H9 (cell line): Measurements from ENCODE around the gene DDA1. TPM values are rescaled to one million over a fixed set of nuclear protein-coding genes. Genes with fewer than 3 reads are reported as not detected.
A peak's percentile ranks its signal among the peaks of the same experiment; 100 is the strongest.

Experiments
- DNase-seq: peaks from one replicate; pipeline ENCODE4 v3.0.0-alpha.2; 2017
- H2AFZ ChIP-seq: one replicate; pipeline ENCODE4 v1.6.1; 2013; ENCODE audit warnings: mild to moderate bottlenecking, low read length, control low read depth, moderate library complexity
- H2AK5ac ChIP-seq: 2 replicates; pipeline ENCODE4 v1.6.1; 2013; ENCODE audit warnings: low read length, control low read depth, mixed read lengths; ENCODE audit not compliant: insufficient read length
- H2BK120ac ChIP-seq: one replicate; pipeline ENCODE4 v1.6.1; 2013; ENCODE audit warnings: low read depth, mild to moderate bottlenecking, low read length, control low read depth, inconsistent platforms; ENCODE audit not compliant: poor library complexity, severe bottlenecking
- H2BK12ac ChIP-seq: 2 replicates; pipeline ENCODE4 v1.6.1; 2013; ENCODE audit warnings: low read length, control low read depth, mixed read lengths, low read depth; ENCODE audit not compliant: insufficient read length
- H2BK15ac ChIP-seq: 2 replicates; pipeline ENCODE4 v1.6.1; 2013; ENCODE audit warnings: low read depth, low read length, control low read depth
- H2BK20ac ChIP-seq: one replicate; pipeline ENCODE4 v1.6.1; 2013; ENCODE audit warnings: low read depth, mild to moderate bottlenecking, low read length, control low read depth, inconsistent platforms; ENCODE audit not compliant: poor library complexity, severe bottlenecking
- H2BK5ac ChIP-seq: 2 replicates; pipeline ENCODE4 v1.6.1; 2013; ENCODE audit warnings: low read length, control low read depth, mixed read lengths; ENCODE audit not compliant: insufficient read length
- H3K14ac ChIP-seq: 2 replicates; pipeline ENCODE4 v1.6.1; 2013; ENCODE audit warnings: low read length, control low read depth; ENCODE audit not compliant: insufficient read depth
- H3K18ac ChIP-seq: 2 replicates; pipeline ENCODE4 v1.6.1; 2013; ENCODE audit warnings: low read depth, mild to moderate bottlenecking, mixed read lengths, low read length, control low read depth; ENCODE audit not compliant: insufficient read length
- H3K23ac ChIP-seq: 2 replicates; pipeline ENCODE4 v1.6.1; 2013; ENCODE audit warnings: low read length, control low read depth, mixed read lengths, low read depth; ENCODE audit not compliant: insufficient read length
- H3K23me2 ChIP-seq: 2 replicates; pipeline ENCODE4 v1.6.1; 2013; ENCODE audit warnings: low read depth, mild to moderate bottlenecking, mixed read lengths, low read length, control low read depth; ENCODE audit not compliant: insufficient read length, poor library complexity, severe bottlenecking
- H3K27ac ChIP-seq: 2 replicates; pipeline ENCODE4 v1.5.1; 2013; ENCODE audit warnings: low read length, control low read depth, mixed read lengths, low read depth; ENCODE audit not compliant: insufficient read length
- H3K27me3 ChIP-seq: 2 replicates; pipeline ENCODE4 v1.6.1; 2013; ENCODE audit warnings: low read length, control low read depth, inconsistent platforms; ENCODE audit not compliant: insufficient read depth
- H3K4ac ChIP-seq: 2 replicates; pipeline ENCODE4 v1.6.1; 2013; ENCODE audit warnings: low read depth, mild to moderate bottlenecking, control low read depth, inconsistent platforms, low read length, moderate library complexity
- H3K4me1 ChIP-seq: 2 replicates; pipeline ENCODE4 v1.6.1; 2013; ENCODE audit warnings: low read length, control low read depth, inconsistent platforms; ENCODE audit not compliant: insufficient read depth
- H3K4me2 ChIP-seq: 2 replicates; pipeline ENCODE4 v1.6.1; 2013; ENCODE audit warnings: low read length, control low read depth, mixed read lengths; ENCODE audit not compliant: insufficient read length, insufficient read depth
- H3K56ac ChIP-seq: 2 replicates; pipeline ENCODE4 v1.6.1; 2013; ENCODE audit warnings: low read depth, mild to moderate bottlenecking, mixed read lengths, low read length, control low read depth; ENCODE audit not compliant: insufficient read length
- H3K79me1 ChIP-seq: 2 replicates; pipeline ENCODE4 v1.6.1; 2013; ENCODE audit warnings: low read depth, mild to moderate bottlenecking, moderate library complexity, low read length, control low read depth, inconsistent platforms; ENCODE audit not compliant: insufficient read depth, poor library complexity, severe bottlenecking
- H3K79me2 ChIP-seq: 2 replicates; pipeline ENCODE4 v1.6.1; 2013; ENCODE audit warnings: low read length, control low read depth, inconsistent platforms; ENCODE audit not compliant: insufficient read depth
- H3K9ac ChIP-seq: 2 replicates; pipeline ENCODE4 v1.6.1; 2013; ENCODE audit warnings: low read length, control low read depth, mixed read lengths; ENCODE audit not compliant: insufficient read length; ENCODE audit errors: extremely low read depth
- H3K9me3 ChIP-seq: one replicate; pipeline ENCODE4 v1.6.1; 2013; ENCODE audit warnings: low read depth, low read length, inconsistent platforms; ENCODE audit not compliant: control insufficient read depth
- H3T11ph ChIP-seq: one replicate; pipeline ENCODE4 v1.6.1; 2013; ENCODE audit warnings: mild to moderate bottlenecking, low read length, control low read depth, inconsistent platforms
- H4K20me1 ChIP-seq: one replicate; pipeline ENCODE4 v1.6.1; 2013; ENCODE audit not compliant: control insufficient read depth, insufficient read length, insufficient read depth
- H4K5ac ChIP-seq: 2 replicates; pipeline ENCODE4 v1.6.1; 2013; ENCODE audit warnings: low read depth, mild to moderate bottlenecking, mixed read lengths, low read length, control low read depth; ENCODE audit not compliant: insufficient read length
- H4K8ac ChIP-seq: replicated peaks from 2 replicates; pipeline ENCODE4 v1.6.1; 2013; ENCODE audit warnings: low read length, control low read depth, mixed read lengths, low read depth; ENCODE audit not compliant: insufficient read length
- H4K91ac ChIP-seq: 2 replicates; pipeline ENCODE4 v1.6.1; 2013; ENCODE audit warnings: low read depth, mild to moderate bottlenecking, moderate library complexity, mixed read lengths, low read length, control low read depth; ENCODE audit not compliant: insufficient read length
- H3K27ac Mint-ChIP-seq, 3 experiments: 2 replicates in 2 of 3; 3 replicates in 1 of 3; pipeline ENCODE4 v1.8.0; 2020 to 2021; ENCODE audit warnings: mixed read lengths in 3 of 3, mild to moderate bottlenecking in 1 of 3, moderate library complexity in 1 of 3
- H3K27me3 Mint-ChIP-seq: 2 replicates; pipeline ENCODE4 v1.8.0; 2021; ENCODE audit warnings: low read depth, mild to moderate bottlenecking, moderate library complexity, mixed read lengths
- H3K36me3 Mint-ChIP-seq, 3 experiments: 2 replicates in 2 of 3; 3 replicates in 1 of 3; pipeline ENCODE4 v1.8.0; 2020 to 2021; ENCODE audit warnings: low read depth in 3 of 3, mixed read lengths in 3 of 3; ENCODE audit not compliant: insufficient read depth in 1 of 3
- H3K4me1 Mint-ChIP-seq, 2 experiments: 2 replicates each; pipeline ENCODE4 v1.8.0; 2020; ENCODE audit warnings: mixed read lengths in 2 of 2
- H3K4me3 Mint-ChIP-seq, 2 experiments: 2 replicates in 1 of 2; 3 replicates in 1 of 2; pipeline ENCODE4 v1.8.0; 2020 to 2021; ENCODE audit warnings: mild to moderate bottlenecking in 2 of 2, mixed read lengths in 2 of 2, moderate library complexity in 1 of 2
- H3K9me3 Mint-ChIP-seq, 2 experiments: 2 replicates in 1 of 2; 3 replicates in 1 of 2; pipeline ENCODE4 v1.8.0; 2020; ENCODE audit warnings: mild to moderate bottlenecking in 2 of 2, mixed read lengths in 2 of 2, moderate library complexity in 1 of 2
- CTCF ChIP-seq: fragments of 200-600 bp; sonication (generic); conservative IDR thresholded peaks from 3 replicates; pipeline ENCODE4 v1.8.0; 2021; ENCODE audit warnings: antibody characterized with exemption, mild to moderate bottlenecking
- WGBS: extraction: QIAGEN DNeasy Blood & Tissue Kit; methylation state at CpG from one replicate; pipeline ENCODE4 v1.1.7; 2013; ENCODE audit warnings: missing lambda C conversion rate, low lambda C conversion rate, mixed read lengths; ENCODE audit not compliant: insufficient read length; ENCODE audit errors: extremely low coverage; 5-methylcytosine and 5-hydroxymethylcytosine counted together
- long read RNA-seq: library from polyadenylated mRNA; unstranded; transcript quantifications from one replicate; pipeline ENCODE4 v2.0.0, GENCODE V29; 2020
- total RNA-seq: library from RNA; stranded (reverse); gene quantifications from 2 replicates; pipeline ENCODE4 v1.2.1, GENCODE V29; 2021

Gene DDA1
- total RNA-seq: 42.3 and 45.7 TPM in 2 replicates
- long read RNA-seq, full-length matches to known transcripts: 41 of 46 reads
- long read RNA-seq, partial matches to known transcripts: 0 of 46 reads
- long read RNA-seq, other reads (novel, unspliced or antisense): 5 of 46 reads

DNA sequence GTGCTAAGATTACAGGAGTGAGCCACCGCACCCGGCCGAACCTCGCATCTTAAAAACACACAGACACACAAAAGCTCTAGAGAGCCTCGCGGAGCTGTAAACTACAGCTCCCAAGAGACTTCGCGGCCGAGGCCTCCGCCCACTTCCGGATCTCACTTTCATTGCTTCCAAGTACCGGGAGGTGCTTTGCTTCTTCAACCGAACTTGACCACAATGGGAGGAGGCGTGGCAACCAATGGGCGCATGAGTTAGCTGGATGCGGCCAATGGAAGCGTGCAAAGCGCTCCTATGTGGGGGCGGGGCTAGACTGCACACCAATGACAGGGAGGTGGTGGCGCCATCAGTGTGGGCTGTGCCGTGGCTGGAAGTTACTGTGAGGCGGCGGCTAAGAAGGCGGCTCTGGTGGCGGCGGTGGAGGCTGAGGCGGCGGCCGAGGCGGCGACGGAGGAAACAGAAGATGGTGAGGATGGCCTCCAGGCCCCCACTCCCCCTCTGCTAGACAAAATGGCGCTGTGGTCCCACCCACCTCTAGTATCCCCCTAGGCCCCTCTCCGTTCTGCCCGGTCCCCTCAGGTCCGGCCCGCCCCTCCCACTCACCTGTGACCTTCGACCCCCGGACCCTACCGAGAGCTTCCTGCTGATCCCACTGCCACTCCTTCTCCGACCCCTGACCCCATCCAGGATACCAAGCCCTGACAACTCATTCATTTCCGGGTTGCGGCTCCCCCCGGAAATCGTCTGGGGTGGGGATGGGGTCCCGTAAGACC, at the start of gene DDA1:
Gene DDA1 (plus strand): TSS at position 366 of the 767 bp plus-strand sequence. CDS start 92 bp downstream, at position 458.
- peak within 1 kb of the TSS; percentile 73 for H3K4me2 ChIP-seq
- WGBS: no CpG with 5 or more reads among the region's 46 CpGs
- Mint-ChIP-seq H3K27ac (peak within 1 kb of the TSS; percentile 88 to 98 (median 95); a peak in 6 of 7 replicates), H3K4me1 (peaks cover 22 to 31% of the 10 kb centered on the region in 2 experiments), H3K36me3 (peaks cover 9 to 18% (median 17%) of the 10 kb centered on the region in 3 experiments; a peak in 6 of 7 replicates), H3K9me3 (no peaks in the 10 kb centered on the region), H3K4me3 (peak within 1 kb of the TSS; percentile 94 to 95), H3K27me3 (no peaks in the 10 kb centered on the region; the same call in 1 of the 2 replicates)
- H4K8ac ChIP-seq: no peak within 1 kb of the TSS
- no peaks in the 10 kb centered on the region for H3K27me3 ChIP-seq
- no peak within 1 kb of the TSS for H4K91ac ChIP-seq
- peak within 1 kb of the TSS; percentile 32 for H3K9ac ChIP-seq
- peaks cover 7% of the 10 kb centered on the region; the same call in 1 of the 2 replicates for H3K79me2 ChIP-seq
- H3T11ph ChIP-seq: no peak within 1 kb of the TSS
- no peak within 1 kb of the TSS for H3K14ac ChIP-seq
- no peak within 1 kb of the TSS for H2AK5ac ChIP-seq
- H2BK12ac ChIP-seq: no peak within 1 kb of the TSS
- peaks cover 6% of the 10 kb centered on the region for H3K79me1 ChIP-seq
- no peak within 1 kb of the TSS for H3K4ac ChIP-seq
- no peak within 1 kb of the TSS for H3K56ac ChIP-seq
- no peak within 1 kb of the TSS for H2AFZ ChIP-seq
- no peak for TF ChIP-seq CTCF
- no peak within 1 kb of the TSS for H3K18ac ChIP-seq
- no peak within 1 kb of the TSS for H2BK120ac ChIP-seq
- H3K4me1 ChIP-seq: no peaks in the 10 kb centered on the region; the same call in 1 of the 2 replicates
- H2BK20ac ChIP-seq: no peak within 1 kb of the TSS
- no peak within 1 kb of the TSS for H2BK15ac ChIP-seq
- no peaks in the 10 kb centered on the region for H4K20me1 ChIP-seq
- H4K5ac ChIP-seq: no peak within 1 kb of the TSS
- no peaks in the 10 kb centered on the region for H3K9me3 ChIP-seq
- DNase-seq: peak; percentile 100
- no peak within 1 kb of the TSS for H2BK5ac ChIP-seq
- H3K23me2 ChIP-seq: peaks cover 11% of the 10 kb centered on the region
- H3K23ac ChIP-seq: no peak within 1 kb of the TSS
- H3K27ac ChIP-seq: no peak within 1 kb of the TSS
